MM.1S (cell line): ENCODE data around the gene TM9SF4.

Experiments used
- EZH2 ChIP-seq: fragments of 300-600 bp; sonication (generic); optimal IDR thresholded peaks from 2 replicates; pipeline ENCODE3; 2017; ENCODE audit warnings: low read depth, mild to moderate bottlenecking, antibody characterized with exemption, low read length, mixed read lengths
- EZH2phosphoT487 ChIP-seq: fragments of 300-600 bp; sonication (generic); IDR thresholded peaks from 2 replicates; pipeline ENCODE4 v1.6.1; 2018; ENCODE audit warnings: antibody characterized with exemption, low read length
- TF ChIP-seq, protein P1 (sequence below): fragments of 300-600 bp; sonication (generic); IDR thresholded peaks from 2 replicates; pipeline ENCODE4 v1.5.1; 2016; ENCODE audit warnings: antibody characterized with exemption, low read length, mixed read lengths

DNA sequence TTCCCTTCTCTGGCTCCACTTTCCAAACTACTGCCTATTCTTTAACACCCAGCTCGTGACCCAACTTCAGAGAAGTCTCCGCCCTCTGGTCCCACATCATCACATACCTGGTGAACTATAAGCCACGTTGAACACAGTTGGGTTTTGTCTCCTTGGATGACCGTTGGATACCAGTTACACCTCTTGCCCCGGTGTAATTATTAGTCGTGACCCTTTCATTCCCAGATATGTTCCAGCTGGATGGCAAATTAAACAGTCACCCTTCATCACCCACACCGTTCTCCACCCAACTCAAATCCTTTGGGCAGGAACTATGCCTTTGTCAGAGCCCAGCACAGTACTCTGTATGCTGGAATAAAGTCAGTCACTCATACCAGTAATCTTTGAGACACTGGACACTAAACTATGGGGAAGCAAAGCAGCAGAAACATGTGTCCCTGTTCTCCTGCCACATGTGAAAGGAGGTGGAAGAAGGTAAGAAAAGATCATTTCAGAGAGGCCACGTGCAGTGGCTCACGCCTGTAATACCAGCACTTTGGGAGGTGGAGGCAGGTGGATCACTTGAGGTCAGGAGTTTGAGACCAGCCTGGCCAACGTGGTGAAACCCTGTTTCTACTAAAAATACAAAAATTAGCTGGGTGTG lies 75.6 kb downstream of the TM9SF4 start:
- TF ChIP-seq, protein P1, sequence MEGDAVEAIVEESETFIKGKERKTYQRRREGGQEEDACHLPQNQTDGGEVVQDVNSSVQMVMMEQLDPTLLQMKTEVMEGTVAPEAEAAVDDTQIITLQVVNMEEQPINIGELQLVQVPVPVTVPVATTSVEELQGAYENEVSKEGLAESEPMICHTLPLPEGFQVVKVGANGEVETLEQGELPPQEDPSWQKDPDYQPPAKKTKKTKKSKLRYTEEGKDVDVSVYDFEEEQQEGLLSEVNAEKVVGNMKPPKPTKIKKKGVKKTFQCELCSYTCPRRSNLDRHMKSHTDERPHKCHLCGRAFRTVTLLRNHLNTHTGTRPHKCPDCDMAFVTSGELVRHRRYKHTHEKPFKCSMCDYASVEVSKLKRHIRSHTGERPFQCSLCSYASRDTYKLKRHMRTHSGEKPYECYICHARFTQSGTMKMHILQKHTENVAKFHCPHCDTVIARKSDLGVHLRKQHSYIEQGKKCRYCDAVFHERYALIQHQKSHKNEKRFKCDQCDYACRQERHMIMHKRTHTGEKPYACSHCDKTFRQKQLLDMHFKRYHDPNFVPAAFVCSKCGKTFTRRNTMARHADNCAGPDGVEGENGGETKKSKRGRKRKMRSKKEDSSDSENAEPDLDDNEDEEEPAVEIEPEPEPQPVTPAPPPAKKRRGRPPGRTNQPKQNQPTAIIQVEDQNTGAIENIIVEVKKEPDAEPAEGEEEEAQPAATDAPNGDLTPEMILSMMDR = no peak
- TF ChIP-seq EZH2 (no peak), EZH2phosphoT487 (no peak)
